Spleen (tissue), 7 donors: ENCODE measurements around the gene ACOXL.

Experiments
- CTCF ChIP-seq, 11 experiments: fragments of 200-600 bp in 7 of 11; fragments of 450-650 bp in 4 of 11; sonication (generic) in 4 of 11; IDR thresholded peaks in 8 of 11; conservative IDR thresholded peaks in 3 of 11; 1 replicate in 7 of 11; 2 replicates in 4 of 11; pipeline versions ENCODE4 v1.4.0 to v1.8.0; 2016 to 2021; ENCODE audit warnings: antibody characterized with exemption in 11 of 11, inconsistent platforms in 4 of 11, mild to moderate bottlenecking in 1 of 11
- POLR2A ChIP-seq, 3 donors: fragments of 450-650 bp; IDR thresholded peaks; one replicate each; pipeline ENCODE4 v1.5.1; 2017; ENCODE audit warnings: antibody characterized with exemption in 3 of 3, mild to moderate bottlenecking in 1 of 3
- donor health status: DM: no; HTN: no; CAD: no; lungs with moderate emphysema.
- donor health status: DM: no; HTN: no; CAD: no.
- donor health status: DM: no; HTN: no; CAD: no.

GRCh38 chr2:110877031-110877827 lies 144.9 kb downstream of the ACOXL start:
- TF ChIP-seq CTCF (IDR thresholded peaks at IDR 0.05 in 8 of 11, conservative IDR thresholded peaks at IDR 0.05 in 3 of 11) (no peak), POLR2A (IDR thresholded peaks at IDR 0.05) (no peak)
